ENCODE results near the gene EMC1. TPM values are rescaled to one million over a fixed set of nuclear protein-coding genes. Genes with fewer than 3 reads are reported as not detected.
"Not testable (repeated sequence)": the region's sequence is repeated elsewhere in the genome, so short reads cannot be mapped to it uniquely, and the experiment has no call there.

The EMC1 gene
- total and polyA plus RNA-seq, 2 donors (not counting 1 experiment from before 2014, with no cell fraction given) = 25.8 to 45.5 TPM

DNA sequence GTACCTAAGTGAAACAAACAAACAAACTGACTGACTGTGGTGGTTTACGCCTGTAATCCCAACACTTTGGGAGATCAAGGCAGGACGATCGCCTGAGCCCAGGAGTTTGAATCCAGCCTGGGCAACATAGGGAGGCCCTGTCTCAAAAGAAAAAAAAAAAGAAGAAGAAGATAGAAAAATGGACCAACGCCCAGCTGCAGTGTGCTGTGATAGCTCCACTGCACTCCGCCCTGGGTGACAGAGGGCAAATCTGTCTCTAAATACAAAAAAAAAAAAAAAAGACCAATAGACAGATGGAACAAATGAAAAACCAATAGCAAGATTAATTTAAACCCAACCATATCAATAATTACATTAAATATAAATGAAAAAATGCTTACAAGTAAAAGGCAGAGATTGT is 23.3 kb upstream of the EMC1 start:
- Histone ChIP-seq H2AFZ (ENCODE audit: insufficient read depth, low read depth, low read length, poor library complexity, severe bottlenecking) (no peak overlapping the region), H3K36me3 (replicated peaks in 1 of 2; ENCODE audit: control extremely low read depth in 1 of 2, control insufficient read depth in 1 of 2, extremely low read depth in 1 of 2, insufficient read depth in 2 of 2, low read length in 1 of 2) (no peaks in the 10 kb centered on the region), H3K9ac (ENCODE audit: low read length) (no peak overlapping the region), H3K4me3 (ENCODE audit: control extremely low read depth in 1 of 5, extremely low read depth in 1 of 5, insufficient read depth in 1 of 5, low read depth in 2 of 5, low read length in 4 of 5) (no peak overlapping the region), H3K27ac (ENCODE audit: low read length in 2 of 2) (no peak overlapping the region), H3K9me3 (ENCODE audit: control extremely low read depth in 1 of 3, control insufficient read depth in 2 of 3, insufficient read depth in 1 of 3, low read length in 2 of 3) (peaks cover 0 to 29% (median 6%) of the 10 kb centered on the region in 3 donors), H3K27me3 (replicated peaks in 1 of 4; ENCODE audit: control extremely low read depth in 1 of 4, control insufficient read depth in 3 of 4, insufficient read depth in 4 of 4, low read length in 3 of 4) (peaks cover 0 to 7% (median 3%) of the 10 kb centered on the region in 4 experiments), H4K20me1 (ENCODE audit: control insufficient read depth, insufficient read depth, low read length, poor library complexity, severe bottlenecking) (no peaks in the 10 kb centered on the region), H3K4me2 (replicated peaks; ENCODE audit: low read depth, low read length, poor library complexity, severe bottlenecking) (no peak overlapping the region), H3K79me2 (ENCODE audit: control insufficient read depth, insufficient read depth, low read length) (no peaks in the 10 kb centered on the region), H3K4me1 (ENCODE audit: control insufficient read depth in 2 of 2, insufficient read depth in 2 of 2, low read length in 2 of 2) (no peaks in the 10 kb centered on the region)
- DNase-seq = no peak
- WGBS (ENCODE audit: insufficient coverage) = 94% methylated on average over 3 of the region's 5 CpGs
- H3K9me3 Mint-ChIP-seq (ENCODE audit: insufficient read depth) = no peaks in the 10 kb centered on the region
- intact Hi-C loops (cut with micrococcal nuclease) = no loop called here
- no peak for ATAC-seq (ENCODE audit: low read depth)
- peaks cover 4% of the 10 kb centered on the region for H3K4me1 Mint-ChIP-seq
- no peak overlapping the region for H3K4me3 Mint-ChIP-seq
- ChIA-PET CTCF (no interaction called here), POLR2A (no interaction called here)
- no peak for TF ChIP-seq CTCF (IDR thresholded peaks at IDR 0.05)
- no peak for TF ChIP-seq EZH2 (IDR thresholded peaks at IDR 0.05; ENCODE audit: borderline replicate concordance, insufficient read depth, low read depth, low read length, poor library complexity, severe bottlenecking)
- no peak overlapping the region for H3K27ac Mint-ChIP-seq
- H3K27me3 Mint-ChIP-seq = peaks cover 14% of the 10 kb centered on the region

GRCh38 chr1:19273844-19274531 is 22.7 kb upstream of the EMC1 start:
- H3K4me3 ChIP-seq (ENCODE audit: control extremely low read depth in 1 of 5, extremely low read depth in 1 of 5, insufficient read depth in 1 of 5, low read depth in 2 of 5, low read length in 4 of 5); intact Hi-C loops (cut with micrococcal nuclease); H3K4me1 Mint-ChIP-seq; H3K9me3 Mint-ChIP-seq (ENCODE audit: insufficient read depth); H3K4me1 ChIP-seq (ENCODE audit: control insufficient read depth in 2 of 2, insufficient read depth in 2 of 2, low read length in 2 of 2); H3K27me3 ChIP-seq (replicated peaks in 1 of 4; ENCODE audit: control extremely low read depth in 1 of 4, control insufficient read depth in 3 of 4, insufficient read depth in 4 of 4, low read length in 3 of 4); ATAC-seq (ENCODE audit: low read depth); H3K27ac Mint-ChIP-seq; H2AFZ ChIP-seq (ENCODE audit: insufficient read depth, low read depth, low read length, poor library complexity, severe bottlenecking); H4K20me1 ChIP-seq (ENCODE audit: control insufficient read depth, insufficient read depth, low read length, poor library complexity, severe bottlenecking); CTCF ChIA-PET; DNase-seq; H3K4me3 Mint-ChIP-seq; H3K4me2 ChIP-seq (replicated peaks; ENCODE audit: low read depth, low read length, poor library complexity, severe bottlenecking); H3K79me2 ChIP-seq (ENCODE audit: control insufficient read depth, insufficient read depth, low read length); POLR2A ChIA-PET; H3K36me3 ChIP-seq (replicated peaks in 1 of 2; ENCODE audit: control extremely low read depth in 1 of 2, control insufficient read depth in 1 of 2, extremely low read depth in 1 of 2, insufficient read depth in 2 of 2, low read length in 1 of 2); H3K9ac ChIP-seq (ENCODE audit: low read length); H3K27ac ChIP-seq (ENCODE audit: low read length in 2 of 2): not testable (repeated sequence)
- WGBS (ENCODE audit: insufficient coverage) = 19% methylated on average over 41 of the region's 66 CpGs
- peaks cover 14% of the 10 kb centered on the region for H3K27me3 Mint-ChIP-seq
- peaks cover 0 to 29% (median 6%) of the 10 kb centered on the region in 3 donors for H3K9me3 ChIP-seq (ENCODE audit: control extremely low read depth in 1 of 3, control insufficient read depth in 2 of 3, insufficient read depth in 1 of 3, low read length in 2 of 3)

Measured in B cell (primary cell).